Astrocyte (in vitro differentiated cells and primary cell): ENCODE results near the gene ADH1C.

Experiments
- EZH2 ChIP-seq: IDR thresholded peaks from 2 replicates; pipeline ENCODE4 v1.6.1; 2012; ENCODE audit warnings: mild to moderate bottlenecking, low read length, inconsistent platforms; ENCODE audit not compliant: insufficient read depth
- TF ChIP-seq, protein P1 (sequence below): IDR thresholded peaks from 2 replicates; pipeline ENCODE4 v1.5.1; 2011; ENCODE audit warnings: low read depth, mild to moderate bottlenecking, inconsistent platforms, low read length, moderate library complexity; ENCODE audit not compliant: insufficient read depth

DNA sequence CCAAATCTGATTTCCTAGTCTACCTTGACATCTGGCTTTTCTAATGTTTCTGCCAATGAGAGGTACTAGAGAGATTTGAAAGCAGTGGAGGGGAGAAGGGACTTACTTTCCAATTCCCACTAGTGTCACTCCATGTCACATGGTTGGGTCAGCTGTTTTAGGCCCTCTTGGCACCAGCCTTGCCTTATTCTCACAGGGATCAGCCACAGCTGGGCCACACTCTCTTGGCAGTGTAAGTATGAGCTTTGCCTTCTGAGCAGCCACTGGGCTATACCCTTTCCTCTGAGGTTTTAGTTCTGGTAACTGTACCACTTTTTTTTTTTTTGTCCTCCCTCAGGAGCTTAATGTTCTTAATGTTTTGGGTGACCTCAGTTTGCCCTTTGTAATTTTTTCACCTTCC is 10.2 kb upstream of the ADH1C start:
- TF ChIP-seq, protein P1, sequence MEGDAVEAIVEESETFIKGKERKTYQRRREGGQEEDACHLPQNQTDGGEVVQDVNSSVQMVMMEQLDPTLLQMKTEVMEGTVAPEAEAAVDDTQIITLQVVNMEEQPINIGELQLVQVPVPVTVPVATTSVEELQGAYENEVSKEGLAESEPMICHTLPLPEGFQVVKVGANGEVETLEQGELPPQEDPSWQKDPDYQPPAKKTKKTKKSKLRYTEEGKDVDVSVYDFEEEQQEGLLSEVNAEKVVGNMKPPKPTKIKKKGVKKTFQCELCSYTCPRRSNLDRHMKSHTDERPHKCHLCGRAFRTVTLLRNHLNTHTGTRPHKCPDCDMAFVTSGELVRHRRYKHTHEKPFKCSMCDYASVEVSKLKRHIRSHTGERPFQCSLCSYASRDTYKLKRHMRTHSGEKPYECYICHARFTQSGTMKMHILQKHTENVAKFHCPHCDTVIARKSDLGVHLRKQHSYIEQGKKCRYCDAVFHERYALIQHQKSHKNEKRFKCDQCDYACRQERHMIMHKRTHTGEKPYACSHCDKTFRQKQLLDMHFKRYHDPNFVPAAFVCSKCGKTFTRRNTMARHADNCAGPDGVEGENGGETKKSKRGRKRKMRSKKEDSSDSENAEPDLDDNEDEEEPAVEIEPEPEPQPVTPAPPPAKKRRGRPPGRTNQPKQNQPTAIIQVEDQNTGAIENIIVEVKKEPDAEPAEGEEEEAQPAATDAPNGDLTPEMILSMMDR = no peak
- no peak for TF ChIP-seq EZH2
